Superior temporal gyrus (tissue), 1 donor: ENCODE results near the gene TMOD1.
"Not testable (repeated sequence)": the region's sequence is repeated elsewhere in the genome, so short reads cannot be mapped to it uniquely, and the experiment has no call there.

Source experiments
- DNase-seq: peaks from one replicate; pipeline ENCODE4 v3.0.0-alpha.2; 2016; ENCODE audit errors: extremely low spot score

TMOD1 gene

GRCh38 chr9:97498846-97499245 is 2.6 kb upstream of the TMOD1 start:
- not testable (repeated sequence) for DNase-seq

DNA sequence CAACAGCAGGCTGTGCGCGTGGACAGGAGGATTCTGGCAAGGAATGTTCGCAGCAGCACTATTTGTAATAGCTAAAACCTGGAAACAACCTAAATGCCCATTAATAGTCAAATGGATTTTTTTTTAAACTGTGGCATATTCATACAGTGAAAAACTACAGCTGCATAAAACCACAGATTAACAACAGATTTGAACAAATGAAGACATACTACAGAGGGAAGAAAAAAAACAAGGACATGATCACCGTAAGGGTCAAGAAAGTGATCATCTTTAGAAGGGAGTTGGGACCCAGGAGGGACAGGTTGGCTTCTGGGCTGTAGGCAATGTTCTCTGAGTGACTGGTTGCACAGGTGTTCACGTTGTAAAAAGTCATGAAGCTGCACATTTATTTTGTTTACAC is 1.2 kb upstream of the TMOD1 start:
- DNase-seq = no peak

GRCh38 chr9:97500765-97501176 is 695 bp upstream of the TMOD1 start:
- DNase-seq = no peak

GRCh38 chr9:97501972-97502221 is 431 bp downstream of the TMOD1 start:
- no peak for DNase-seq

DNA sequence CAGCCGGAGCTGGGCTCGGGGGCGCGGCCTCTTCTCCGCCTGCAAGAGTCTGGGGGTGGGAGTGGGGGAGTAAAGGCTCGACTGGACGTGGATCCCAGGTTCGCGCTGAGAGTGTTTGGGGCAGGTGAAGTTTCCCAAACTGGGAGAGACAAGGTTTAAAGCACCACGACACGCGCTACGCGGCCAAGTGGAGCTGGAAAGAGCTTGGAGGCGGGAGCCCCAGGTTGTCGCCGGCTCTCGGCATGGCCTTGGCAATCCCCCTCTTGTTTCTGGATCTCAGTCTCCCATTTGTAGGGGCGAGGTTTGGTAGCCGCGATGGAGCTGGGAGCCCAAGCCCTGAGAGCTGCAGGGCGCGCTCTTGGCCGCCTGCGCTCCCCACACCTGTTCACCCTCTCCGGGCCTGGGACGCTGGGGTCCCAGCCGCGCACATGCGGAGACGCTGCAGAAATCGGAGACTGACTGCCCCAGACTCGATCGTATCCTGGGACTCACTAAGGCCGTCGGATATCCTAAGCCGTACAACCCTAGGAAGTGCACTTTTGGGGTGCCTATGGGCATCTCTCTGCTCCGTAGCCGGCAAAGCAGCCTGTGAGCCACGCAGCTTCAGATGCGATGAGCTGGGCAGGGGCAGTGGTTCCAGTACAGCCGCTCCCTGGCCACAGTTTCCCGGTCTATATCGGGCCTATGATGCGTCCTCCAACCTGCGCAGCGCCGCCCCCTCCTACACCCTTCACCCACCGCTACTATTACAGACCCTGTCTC is 937 bp downstream of the TMOD1 start:
- DNase-seq = no peak

- no peak for DNase-seq
Observed at GRCh38 chr9:97502984-97503861, 1.8 kb downstream of the TMOD1 start.

- no peak for DNase-seq
Observed at GRCh38 chr9:97503862-97504210, 2.4 kb downstream of the TMOD1 start.

GRCh38 chr9:97504381-97505216 is 3.1 kb downstream of the TMOD1 start:
- DNase-seq = no peak

- no peak for DNase-seq
Observed at GRCh38 chr9:97505845-97506244, 4.4 kb downstream of the TMOD1 start.

- DNase-seq = no peak
Observed at GRCh38 chr9:97506306-97506705, 4.8 kb downstream of the TMOD1 start.

GRCh38 chr9:97506787-97507186 is 5.3 kb downstream of the TMOD1 start:
- no peak for DNase-seq

- no peak for DNase-seq
Observed at GRCh38 chr9:97507428-97507984, 6.0 kb downstream of the TMOD1 start.

DNA sequence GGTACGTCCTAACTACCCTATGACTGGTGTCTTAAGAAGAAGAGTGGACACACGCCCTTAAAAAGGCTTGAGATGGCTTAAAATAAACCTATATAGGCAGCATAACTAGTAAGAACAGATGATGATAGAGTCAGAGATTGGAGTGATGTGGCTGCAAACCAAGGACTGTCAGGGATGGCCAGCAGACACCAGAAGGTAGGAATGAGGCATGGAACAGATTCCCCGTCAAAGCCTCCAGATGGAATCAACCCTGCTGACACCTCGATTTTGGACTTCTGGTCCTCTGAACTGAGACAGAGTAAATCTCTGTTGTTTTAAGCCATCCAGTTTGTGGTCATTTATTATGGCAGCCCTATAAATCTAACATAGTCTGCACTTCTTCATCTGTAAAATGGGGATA is 7.4 kb downstream of the TMOD1 start:
- no peak for DNase-seq

GRCh38 chr9:97510797-97511654 is 9.6 kb downstream of the TMOD1 start:
- DNase-seq = no peak

DNA sequence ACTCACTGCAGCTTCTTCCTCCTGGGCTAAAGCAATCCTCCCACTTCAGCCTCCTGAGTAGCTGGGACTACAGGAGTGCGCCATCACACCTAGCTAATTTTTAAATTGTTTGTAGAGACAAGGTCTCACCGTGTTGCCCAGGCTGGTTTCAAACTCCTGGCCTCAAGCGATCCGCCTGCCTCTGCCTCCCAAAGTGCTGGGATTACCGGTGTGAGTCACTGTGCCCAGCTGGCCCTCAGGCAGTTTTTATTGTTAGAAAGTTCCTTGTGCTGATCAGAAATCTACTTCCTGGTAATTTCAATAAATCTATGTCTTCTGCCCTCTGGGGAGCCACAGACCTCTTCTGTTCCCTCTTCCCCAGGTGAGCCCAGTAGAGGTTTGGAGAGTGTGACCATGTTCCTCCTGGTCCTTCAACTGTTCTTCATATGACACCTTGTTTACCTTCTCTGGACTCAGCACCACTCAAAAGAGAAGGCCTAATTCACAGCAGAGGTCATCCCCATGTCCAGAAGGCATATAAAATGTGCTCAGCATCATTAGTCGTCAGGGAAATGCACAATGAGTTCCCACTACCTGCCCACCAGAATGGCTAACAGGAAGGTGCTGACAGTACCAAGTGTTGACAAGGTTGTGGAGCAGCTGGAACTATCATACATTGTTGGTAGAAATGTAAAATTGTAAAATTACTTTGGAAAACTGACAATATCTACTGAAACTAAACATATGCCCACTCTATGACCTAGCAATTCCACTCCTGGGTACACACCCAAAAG is 10.4 kb downstream of the TMOD1 start:
- no peak for DNase-seq

DNA sequence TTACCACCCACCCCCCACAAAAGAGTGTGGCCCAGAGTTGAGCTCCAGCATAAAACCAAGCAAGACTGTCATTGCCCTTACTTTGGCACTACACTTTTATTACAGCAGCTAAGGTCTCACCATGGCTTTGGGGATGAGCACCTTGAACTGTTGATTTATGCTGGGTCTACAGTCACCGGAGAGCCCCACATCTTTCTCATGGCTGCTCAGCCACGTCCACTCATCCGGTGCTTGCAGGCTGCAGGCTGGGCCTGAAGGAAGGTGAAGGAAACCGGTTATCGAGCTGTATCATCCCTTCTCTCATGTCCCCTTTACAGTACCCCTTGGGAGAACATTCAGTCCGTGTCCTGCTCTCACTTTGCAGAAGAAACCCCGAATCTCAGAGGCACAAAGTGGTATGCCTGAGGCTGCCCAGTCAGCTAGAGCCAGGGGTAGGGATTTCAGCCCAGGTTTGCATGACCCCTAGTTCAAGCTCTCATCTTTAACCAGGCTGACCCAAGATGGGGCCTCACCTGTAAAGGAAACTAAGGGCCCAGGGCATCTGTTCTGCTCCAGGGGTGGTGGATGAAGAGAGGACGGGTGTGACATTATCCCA is 11.6 kb downstream of the TMOD1 start:
- DNase-seq = no peak

DNA sequence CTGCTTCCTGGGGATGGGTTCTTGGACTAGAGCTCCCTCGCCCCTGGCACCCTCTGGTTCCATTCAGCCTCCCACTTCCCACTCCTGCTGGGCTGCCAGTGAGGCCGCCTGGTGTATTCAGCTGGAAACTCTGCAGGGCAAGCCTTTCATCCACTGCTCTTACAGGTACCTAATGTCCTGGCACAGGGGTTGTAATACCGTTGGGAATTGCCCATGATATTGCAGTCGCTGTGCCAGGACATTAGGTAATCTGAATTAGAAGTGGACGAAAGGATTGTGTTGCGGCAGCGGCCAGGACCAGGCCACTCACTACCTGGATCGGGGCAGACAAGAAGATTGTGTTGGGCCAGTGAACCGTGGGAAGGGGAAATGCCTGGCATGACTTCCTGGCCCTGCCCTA is 13.1 kb downstream of the TMOD1 start:
- DNase-seq = no peak

GRCh38 chr9:97515662-97516061 is 14.2 kb downstream of the TMOD1 start:
- no peak for DNase-seq

DNA sequence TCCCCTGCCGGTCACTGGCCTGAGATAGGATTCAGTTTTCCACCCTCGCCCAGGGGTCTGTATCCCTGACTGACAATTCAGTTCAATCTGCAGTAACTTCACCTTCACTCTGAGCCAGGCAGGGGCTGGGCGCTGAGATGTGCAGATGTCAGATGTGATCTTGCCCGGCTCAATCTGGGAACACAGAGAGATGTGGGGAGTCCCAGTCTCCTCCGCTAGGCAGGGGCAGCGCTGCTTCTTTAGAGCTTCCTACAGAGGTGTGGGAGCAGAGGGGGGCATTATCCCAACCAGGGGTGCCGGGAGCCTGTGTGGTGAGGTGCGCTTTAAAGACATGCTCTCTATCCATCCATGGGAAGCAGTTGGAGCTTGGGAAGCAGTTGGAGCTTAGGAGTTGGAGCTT is 14.6 kb downstream of the TMOD1 start:
- DNase-seq = no peak
